Stimulated activated CD4-positive, alpha-beta T cell treated with anti-CD3 and anti-CD28 coated beads, Interleukin-1b, Interleukin-23, amount 100 ng/mL, for 24 hours (primary cell): ENCODE results near the gene SPRED3.

Experiments
- DNase-seq, 4 experiments: peaks; one replicate each; pipeline ENCODE4 v3.0.0-alpha.2; 2020; ENCODE audit warnings: low read depth in 4 of 4, low spot score in 1 of 4

The SPRED3 gene

GRCh38 chr19:38371081-38371480, 17.4 kb upstream of the SPRED3 start:
- no peak for DNase-seq

- no peak for DNase-seq
Measured at GRCh38 chr19:38373907-38374331, 14.6 kb upstream of the SPRED3 start.

GRCh38 chr19:38374332-38375097, 14.0 kb upstream of the SPRED3 start, which contains the start of gene PSMD8:
Gene PSMD8, plus strand, starts transcription at chr19:38374571. Its CDS starts 31 bp downstream, at chr19:38374602.
- peak; percentile 90 to 98 (median 94) for DNase-seq

GRCh38 chr19:38375098-38375493, 13.4 kb upstream of the SPRED3 start:
- no peak for DNase-seq

- DNase-seq, result no peak
Measured at GRCh38 chr19:38375748-38376147, 12.7 kb upstream of the SPRED3 start.

GRCh38 chr19:38376576-38376975, 11.9 kb upstream of the SPRED3 start:
- no peak for DNase-seq

- no peak for DNase-seq
Measured at GRCh38 chr19:38377052-38377451, 11.4 kb upstream of the SPRED3 start.

GRCh38 chr19:38378866-38379265, 9.6 kb upstream of the SPRED3 start:
- DNase-seq, result no peak

GRCh38 chr19:38381138-38381537, 7.4 kb upstream of the SPRED3 start:
- no peak for DNase-seq

- no peak for DNase-seq
Measured at GRCh38 chr19:38383184-38383583, 5.3 kb upstream of the SPRED3 start.

- DNase-seq, result no peak
Measured at GRCh38 chr19:38383743-38384142, 4.8 kb upstream of the SPRED3 start.

- DNase-seq, result no peak
Measured at GRCh38 chr19:38384209-38385027, 4.1 kb upstream of the SPRED3 start.

- no peak for DNase-seq
Measured at GRCh38 chr19:38385057-38385803, 3.3 kb upstream of the SPRED3 start.

GRCh38 chr19:38385804-38386257, 2.7 kb upstream of the SPRED3 start:
- DNase-seq, result no peak

GRCh38 chr19:38386300-38386970, 2.1 kb upstream of the SPRED3 start:
- no peak for DNase-seq

GRCh38 chr19:38386971-38387549, 1.4 kb upstream of the SPRED3 start:
- no peak for DNase-seq

GRCh38 chr19:38387550-38388348, 748 bp upstream of the SPRED3 start, which contains the start of gene GGN:
Gene GGN, minus strand, starts transcription at chr19:38388034. Its CDS starts 773 bp downstream, at chr19:38387261.
- DNase-seq, result peak; percentile 65 to 71 (median 68)

- no peak for DNase-seq
Measured at GRCh38 chr19:38389101-38389925, 816 bp downstream of the SPRED3 start.
